A549 (cell line): ENCODE measurements around the gene ZNF627. TPM values are rescaled to one million over a fixed set of nuclear protein-coding genes. Genes with fewer than 3 reads are reported as not detected.

ENCODE experiments used
- ATAC-seq, 2 experiments: fragments of 200-7000 bp in 1 of 2; fragments of >200 bp in 1 of 2; cut with Nextera tagmentation in 1 of 2; cut with Tn5 transposase in 1 of 2; 3 replicates each; pipeline versions ENCODE4 v1.8.0 to v1.9.1; 2018 to 2020; ENCODE audit warnings: mild to moderate bottlenecking in 1 of 2, moderate library complexity in 1 of 2
- CTCF ChIA-PET: fragments of 300-600 bp; sonication (Branson Sonifier 250); formaldehyde crosslinking; extraction: SDS; loops from one replicate; lab custom pipeline; 2021; ENCODE audit warnings: antibody characterized with exemption, inconsistent platforms; lab: Yijun Ruan, JAX
- POLR2A ChIA-PET: fragments of 350-600 bp; formaldehyde crosslinking; extraction: SDS; loops from one replicate; lab custom pipeline; 2021; ENCODE audit warnings: antibody characterized with exemption, inconsistent platforms; lab: Yijun Ruan, JAX
- DNase-seq, 2 experiments: peaks; one replicate each; pipeline versions ENCODE4 v3.0.0 to v3.0.0-alpha.2; 2011 to 2016; ENCODE audit warnings: low read depth in 1 of 2, low spot score in 1 of 2
- FAIRE-seq: peaks from 2 replicates; lab custom pipeline; 2011; peaks lifted over from hg19 to GRCh38; lab: Jason Lieb, UNC
- H3K27ac ChIP-seq, 2 experiments: fragments of >200 bp; sonication (Bioruptor Twin); formaldehyde crosslinking; 3 replicates each; pipeline ENCODE4 v1.5.1; 2016 to 2017
- H3K4me1 ChIP-seq: fragments of >200 bp; sonication (Bioruptor Twin); formaldehyde crosslinking; 3 replicates; pipeline ENCODE4 v1.6.1; 2016
- H3K4me2 ChIP-seq: fragments of >200 bp; sonication (Bioruptor Twin); formaldehyde crosslinking; 3 replicates; pipeline ENCODE4 v1.6.1; 2016
- H3K4me3 ChIP-seq: fragments of >200 bp; sonication (Bioruptor Twin); formaldehyde crosslinking; 3 replicates; pipeline ENCODE4 v1.5.1; 2016
- H3K9me3 ChIP-seq: fragments of >200 bp; sonication (Bioruptor Twin); formaldehyde crosslinking; 3 replicates; pipeline ENCODE4 v1.6.1; 2016
- ATOH8 ChIP-seq: fragments of 250-450 bp; sonication (Bioruptor Pico); IDR thresholded peaks from 2 replicates; pipeline ENCODE4 v1.5.0; 2020; ENCODE audit warnings: low read depth, mild to moderate bottlenecking, moderate library complexity
- BCL3 ChIP-seq: fragments of >200 bp; sonication (Bioruptor Twin); formaldehyde crosslinking; IDR thresholded peaks from 3 replicates; pipeline ENCODE4 v1.6.1; 2016
- CEBPB ChIP-seq, 2 experiments: fragments of >200 bp in 1 of 2; sonication (Bioruptor Twin) in 1 of 2; formaldehyde crosslinking in 1 of 2; IDR thresholded peaks; 2 replicates each; pipeline ENCODE4 v1.6.1; 2012 to 2016
- CHD2 ChIP-seq: fragments of 150-350 bp; IDR thresholded peaks from 2 replicates; pipeline ENCODE4 v1.6.1; 2014; ENCODE audit warnings: low read length; ENCODE audit not compliant: partially characterized antibody
- CTCF ChIP-seq: fragments of >200 bp; sonication (Bioruptor Twin); formaldehyde crosslinking; IDR thresholded peaks from 3 replicates; pipeline ENCODE4 v1.5.1; 2016
- E2F6 ChIP-seq: IDR thresholded peaks from 2 replicates; pipeline ENCODE4 v1.6.1; 2012; ENCODE audit warnings: low read depth, borderline replicate concordance
- FOXS1 ChIP-seq: fragments of 250-450 bp; sonication (Bioruptor Pico); IDR thresholded peaks from 2 replicates; pipeline ENCODE4 v1.5.0; 2020; ENCODE audit warnings: mild to moderate bottlenecking, moderate library complexity
- HES2 ChIP-seq: fragments of >200 bp; sonication (Bioruptor Twin); formaldehyde crosslinking; IDR thresholded peaks from 2 replicates; pipeline ENCODE4 v1.6.1; 2016
- HOXB5 ChIP-seq: fragments of 250-450 bp; sonication (Bioruptor Pico); IDR thresholded peaks from 2 replicates; pipeline ENCODE4 v1.5.0; 2020; ENCODE audit warnings: mild to moderate bottlenecking, moderate library complexity
- MAFK ChIP-seq: fragments of 450-650 bp; IDR thresholded peaks from 2 replicates; pipeline ENCODE4 v1.6.1; 2014; ENCODE audit not compliant: partially characterized antibody
- MAX ChIP-seq: IDR thresholded peaks from 2 replicates; pipeline ENCODE4 v1.6.1; 2012
- PBX3 ChIP-seq: IDR thresholded peaks from 2 replicates; pipeline ENCODE4 v1.6.1; 2012
- RARB ChIP-seq: fragments of 250-450 bp; sonication (Bioruptor Pico); IDR thresholded peaks from 2 replicates; pipeline ENCODE4 v1.8.0; 2021; ENCODE audit warnings: mild to moderate bottlenecking, moderate library complexity
- USF2 ChIP-seq: fragments of 450-650 bp; IDR thresholded peaks from 2 replicates; pipeline ENCODE4 v1.6.1; 2014; ENCODE audit warnings: antibody characterized with exemption
- ZC3H11A ChIP-seq: fragments of 450-650 bp; IDR thresholded peaks from 2 replicates; pipeline ENCODE4 v1.6.1; 2014; ENCODE audit warnings: antibody characterized with exemption, mild to moderate bottlenecking
- ZSCAN20 ChIP-seq: fragments of 250-450 bp; sonication (Bioruptor Pico); IDR thresholded peaks from 2 replicates; pipeline ENCODE4 v1.8.0; 2022; ENCODE audit warnings: mild to moderate bottlenecking, moderate library complexity
- WGBS: methylation state at CpG from one replicate; pipeline ENCODE4 v1.1.6; 2017; ENCODE audit errors: missing lambda C conversion rate; 5-methylcytosine and 5-hydroxymethylcytosine counted together
- polyA plus RNA-seq, 4 experiments: library from polyadenylated mRNA; depleted of rRNA in 3 of 4; stranded (reverse); fragments of >200 nt; fragmentation: RNase III in 1 of 4; extraction: RNeasy Plus Mini Kit Qiagen cat#74134 plus additional on column Dnase treatment in 1 of 4; gene quantifications; 2 replicates in 3 of 4; 3 replicates in 1 of 4; pipeline ENCODE4 v1.2.3, GENCODE V29; 2011 to 2017

Gene ZNF627
- polyA plus RNA-seq, 2 of the 4 experiments (the other 2 are of a cell fraction) = 4.5 to 7.5 TPM

- TF ChIP-seq USF2 (no peak), ZC3H11A (no peak), HOXB5 (no peak), ATOH8 (CRISPR knock-in tag) (no peak), CTCF (no peak), BCL3 (no peak), HES2 (no peak), CEBPB (IDR thresholded peaks at IDR 0.05) (no peak), RARB (CRISPR knock-in tag) (no peak), MAFK (no peak), FOXS1 (CRISPR knock-in tag) (no peak), MAX (no peak), PBX3 (no peak)
- TF ChIP-seq, all 56 proteins: peak for 0
- Histone ChIP-seq H3K9me3 (no peaks in the 10 kb centered on the region), H3K27ac (no peak overlapping the region), H3K4me1 (peaks cover 6% of the 10 kb centered on the region; the same call in 2 of the 3 replicates), H3K4me3 (no peak overlapping the region), H3K4me2 (no peak overlapping the region)
- POLR2A ChIA-PET = interaction anchor here (0.5 kb wide), 2 partner anchors 185 to 261 kb away, joined by 3 to 4 read pairs; no protein-coding TSS in a partner anchor
- 87% methylated on average over 6 of the region's 6 CpGs for WGBS
- ATAC-seq (no peak), FAIRE-seq (no peak), DNase-seq (no peak)
- CTCF ChIA-PET = interaction anchor here (0.7 kb wide), 1 partner anchor 12 kb away, joined by 3 read pairs; no protein-coding TSS in a partner anchor
Observed at GRCh38 chr19:11555246-11555645, 42.0 kb upstream of the ZNF627 start.

GRCh38 chr19:11556634-11557420, 40.5 kb upstream of the ZNF627 start:
- Histone ChIP-seq H3K27ac (no peak overlapping the region), H3K4me3 (no peak overlapping the region)
- FAIRE-seq = no peak
- DNase-seq = no peak
- TF ChIP-seq CTCF (no peak), ZSCAN20 (CRISPR knock-in tag) (no peak), CHD2 (no peak), RARB (CRISPR knock-in tag) (no peak), E2F6 (no peak)
- TF ChIP-seq, all 56 proteins: peak for 0
- H3K4me2 ChIP-seq = no peak overlapping the region
- WGBS = 94% methylated on average over 3 of the region's 4 CpGs
- ChIA-PET CTCF (interaction anchor here (0.6 to 1.5 kb wide), 2 partner anchors 21 to 406 kb away, joined by 3 read pairs; no protein-coding TSS in a partner anchor), POLR2A (no interaction called here)
- no peaks in the 10 kb centered on the region for H3K9me3 ChIP-seq
- ATAC-seq = no peak
- H3K4me1 ChIP-seq = peaks cover 7% of the 10 kb centered on the region; the same call in 2 of the 3 replicates
